SW 1271 (cell line): Measurements from ENCODE around the gene HES7.

Source experiments
- DNase-seq, 2 experiments: peaks; one replicate each; lab custom pipeline; 2025; lab: John Stamatoyannopoulos, UW

HES7 gene

GRCh38 chr17:8142887-8143580 lies 19.1 kb upstream of the HES7 start:
- DNase-seq, result no peak

GRCh38 chr17:8142158-8142886 lies 18.4 kb upstream of the HES7 start:
- DNase-seq, result no peak

GRCh38 chr17:8141741-8142140 lies 17.8 kb upstream of the HES7 start:
- no peak for DNase-seq

GRCh38 chr17:8141045-8141444 lies 17.1 kb upstream of the HES7 start:
- no peak for DNase-seq

- DNase-seq, result no peak
These were observed 16.4 kb upstream of the HES7 start for GRCh38 chr17:8140065-8141029.

GRCh38 chr17:8138672-8139371 lies 14.9 kb upstream of the HES7 start:
- peak; percentile 94 to 97 for DNase-seq

- DNase-seq, result no peak
These were observed 14.4 kb upstream of the HES7 start for GRCh38 chr17:8138374-8138671.

GRCh38 chr17:8137645-8138373 lies 13.9 kb upstream of the HES7 start:
- no peak for DNase-seq

GRCh38 chr17:8133941-8134340 lies 10.0 kb upstream of the HES7 start:
- no peak for DNase-seq

- no peak for DNase-seq
These were observed 9.5 kb upstream of the HES7 start for GRCh38 chr17:8133399-8133798.

GRCh38 chr17:8131844-8132441 lies 8.0 kb upstream of the HES7 start:
- DNase-seq, result no peak

- no peak for DNase-seq
These were observed 4.3 kb upstream of the HES7 start for GRCh38 chr17:8128125-8128784.

- DNase-seq, result peak in 1 of 2 experiments; percentile 76
These were observed 2.7 kb upstream of the HES7 start for GRCh38 chr17:8126491-8127066.

- DNase-seq, result peak in 1 of 2 experiments; percentile 57
These were observed 2.1 kb upstream of the HES7 start for GRCh38 chr17:8125947-8126490.

GRCh38 chr17:8125154-8125946 lies 1.4 kb upstream of the HES7 start:
- DNase-seq, result peak; percentile 39 to 83

- no peak for DNase-seq
These were observed 646 bp upstream of the HES7 start for GRCh38 chr17:8124350-8125153.

- no peak for DNase-seq
These were observed 797 bp downstream of the HES7 start for GRCh38 chr17:8122924-8123694.
